Hepatocyte (in vitro differentiated cells): ENCODE results near the gene AHCYL2. TPM values are rescaled to one million over a fixed set of nuclear protein-coding genes. Genes with fewer than 3 reads are reported as not detected.

Experiments used
- DNase-seq: peaks from one replicate; pipeline ENCODE4 v3.0.0-alpha.2; 2016; ENCODE audit warnings: low spot score
- H2AFZ ChIP-seq: fragments of 200-600 bp; sonication (generic); 2 replicates; pipeline ENCODE4 v1.6.0; 2016; ENCODE audit warnings: antibody characterized with exemption, mild to moderate bottlenecking
- H3K27ac ChIP-seq: fragments of 200-600 bp; sonication (generic); 2 replicates; pipeline ENCODE4 v1.5.1; 2016; ENCODE audit warnings: mild to moderate bottlenecking
- H3K27me3 ChIP-seq: fragments of 200-600 bp; sonication (generic); 2 replicates; pipeline ENCODE4 v1.6.1; 2016
- H3K36me3 ChIP-seq: fragments of 200-600 bp; sonication (generic); replicated peaks from 2 replicates; pipeline ENCODE4 v1.5.1; 2016; ENCODE audit warnings: low read depth; ENCODE audit not compliant: insufficient read depth
- H3K4me1 ChIP-seq: fragments of 200-600 bp; sonication (generic); 2 replicates; pipeline ENCODE4 v1.5.1; 2016; ENCODE audit warnings: mild to moderate bottlenecking, moderate library complexity; ENCODE audit not compliant: insufficient read depth
- H3K4me2 ChIP-seq: fragments of 200-600 bp; sonication (generic); 2 replicates; pipeline ENCODE4 v1.6.0; 2016
- H3K4me3 ChIP-seq: fragments of 200-600 bp; sonication (generic); 2 replicates; pipeline ENCODE4 v1.5.1; 2016; ENCODE audit warnings: mild to moderate bottlenecking
- H3K79me2 ChIP-seq: fragments of 200-600 bp; sonication (generic); 2 replicates; pipeline ENCODE4 v1.6.0; 2017; ENCODE audit warnings: mild to moderate bottlenecking
- H3K9me2 ChIP-seq: fragments of 200-600 bp; sonication (generic); replicated peaks from 2 replicates; pipeline ENCODE4 v1.6.0; 2017; ENCODE audit warnings: mild to moderate bottlenecking; ENCODE audit not compliant: insufficient read depth
- H3K9me3 ChIP-seq: fragments of 200-600 bp; sonication (generic); 2 replicates; pipeline ENCODE4 v1.5.1; 2016; ENCODE audit warnings: low read depth, mild to moderate bottlenecking
- H4K20me1 ChIP-seq: fragments of 200-600 bp; sonication (generic); 2 replicates; pipeline ENCODE4 v1.6.0; 2016; ENCODE audit warnings: mild to moderate bottlenecking; ENCODE audit not compliant: insufficient read depth, poor library complexity, severe bottlenecking
- CTCF ChIP-seq: fragments of 200-600 bp; sonication (generic); IDR thresholded peaks from 2 replicates; pipeline ENCODE4 v1.5.1; 2016; ENCODE audit warnings: antibody characterized with exemption, mild to moderate bottlenecking; ENCODE audit not compliant: poor library complexity
- EZH2 ChIP-seq: fragments of 200-600 bp; sonication (generic); IDR thresholded peaks from 2 replicates; pipeline ENCODE4 v1.6.1; 2016; ENCODE audit warnings: antibody characterized with exemption, mild to moderate bottlenecking, borderline replicate concordance
- EZH2phosphoT487 ChIP-seq: fragments of 200-600 bp; sonication (generic); IDR thresholded peaks from one replicate; pipeline ENCODE4 v1.6.1; 2018; ENCODE audit warnings: antibody characterized with exemption, mild to moderate bottlenecking, low read depth, moderate library complexity; ENCODE audit not compliant: unreplicated experiment, severe bottlenecking
- WGBS: methylation state at CpG from one replicate; pipeline ENCODE4 v1.1.6; 2016; ENCODE audit warnings: low lambda C conversion rate; ENCODE audit errors: missing lambda C conversion rate; 5-methylcytosine and 5-hydroxymethylcytosine counted together
- polyA plus RNA-seq: library from polyadenylated mRNA; unstranded; fragments of >200 nt; fragmentation: Nextera tagmentation; extraction: Ambion mirVana; gene quantifications from 2 replicates; pipeline ENCODE4 v1.2.1, GENCODE V29; 2016
- total RNA-seq: library from RNA; depleted of rRNA; stranded (reverse); fragments of >200 nt; gene quantifications from 2 replicates; pipeline ENCODE4 v1.2.3, GENCODE V29; 2014

The AHCYL2 gene
- total and polyA plus RNA-seq, 2 experiments from 2014 or later = 13.7 to 20.0 TPM

- H3K36me3 ChIP-seq = no peaks in the 10 kb centered on the region
- H3K27ac ChIP-seq = no peak overlapping the region
- WGBS = 96% methylated on average over 8 of the region's 8 CpGs
- peaks cover 28% of the 10 kb centered on the region for H4K20me1 ChIP-seq
- TF ChIP-seq EZH2 (no peak), EZH2phosphoT487 (no peak), CTCF (no peak)
- no peaks in the 10 kb centered on the region for H3K9me2 ChIP-seq
- no peaks in the 10 kb centered on the region for H3K9me3 ChIP-seq
- H3K4me3 ChIP-seq = no peak overlapping the region
- H2AFZ ChIP-seq = no peak overlapping the region
- H3K4me1 ChIP-seq = no peaks in the 10 kb centered on the region
- no peaks in the 10 kb centered on the region for H3K27me3 ChIP-seq
- peaks cover 55% of the 10 kb centered on the region for H3K79me2 ChIP-seq
- no peak overlapping the region for H3K4me2 ChIP-seq
- no peak for DNase-seq
Observed at GRCh38 chr7:129202058-129202777, 22.6 kb upstream of the AHCYL2 start.

GRCh38 chr7:129203050-129203741 lies 21.6 kb upstream of the AHCYL2 start:
- H3K27me3 ChIP-seq = no peaks in the 10 kb centered on the region
- H3K36me3 ChIP-seq = no peaks in the 10 kb centered on the region
- WGBS = 92% methylated on average over 13 of the region's 14 CpGs
- no peak overlapping the region for H3K4me3 ChIP-seq
- no peak overlapping the region for H3K4me2 ChIP-seq
- peaks cover 46% of the 10 kb centered on the region for H3K79me2 ChIP-seq
- H3K9me2 ChIP-seq = no peaks in the 10 kb centered on the region
- peaks cover 18% of the 10 kb centered on the region for H4K20me1 ChIP-seq
- H3K9me3 ChIP-seq = no peaks in the 10 kb centered on the region
- H2AFZ ChIP-seq = no peak overlapping the region
- no peak overlapping the region for H3K27ac ChIP-seq
- TF ChIP-seq EZH2 (no peak), EZH2phosphoT487 (no peak), CTCF (no peak)
- H3K4me1 ChIP-seq = no peaks in the 10 kb centered on the region
- no peak for DNase-seq

DNA sequence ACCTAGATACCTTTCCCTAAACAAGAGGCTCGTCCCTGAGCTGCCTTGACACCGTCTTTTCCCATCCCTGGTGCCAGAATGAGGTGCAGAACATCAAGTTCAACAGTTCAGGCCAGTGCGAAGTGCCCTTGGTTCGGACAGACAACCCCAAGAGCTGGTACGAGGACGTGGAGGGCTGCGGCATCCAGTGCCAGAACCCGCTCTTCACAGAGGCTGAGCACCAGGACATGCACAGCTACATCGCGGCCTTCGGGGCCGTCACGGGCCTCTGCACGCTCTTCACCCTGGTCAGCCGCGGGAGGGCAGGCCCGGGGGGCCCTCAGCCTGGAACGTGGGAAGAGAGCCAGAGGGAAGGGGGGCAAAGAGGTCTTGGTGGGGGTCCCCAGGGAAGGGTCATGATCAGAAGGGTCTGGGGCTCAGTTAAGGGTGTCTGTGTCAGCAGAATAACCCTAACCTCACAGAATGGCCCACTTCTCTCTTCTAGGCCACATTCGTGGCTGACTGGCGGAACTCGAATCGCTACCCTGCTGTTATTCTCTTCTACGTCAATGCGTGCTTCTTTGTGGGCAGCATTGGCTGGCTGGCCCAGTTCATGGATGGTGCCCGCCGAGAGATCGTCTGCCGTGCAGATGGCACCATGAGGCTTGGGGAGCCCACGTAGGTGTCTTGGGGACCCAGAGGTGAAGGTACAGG lies 19.6 kb upstream of the AHCYL2 start:
- H4K20me1 ChIP-seq = peaks cover 11% of the 10 kb centered on the region
- WGBS = 97% methylated on average over 28 of the region's 29 CpGs
- no peak overlapping the region for H3K4me2 ChIP-seq
- no peak overlapping the region for H3K4me3 ChIP-seq
- H3K9me2 ChIP-seq = no peaks in the 10 kb centered on the region
- no peaks in the 10 kb centered on the region for H3K9me3 ChIP-seq
- no peak overlapping the region for H2AFZ ChIP-seq
- TF ChIP-seq EZH2phosphoT487 (no peak), EZH2 (no peak), CTCF (no peak)
- no peaks in the 10 kb centered on the region for H3K4me1 ChIP-seq
- H3K27ac ChIP-seq = no peak overlapping the region
- no peak for DNase-seq
- no peaks in the 10 kb centered on the region for H3K36me3 ChIP-seq
- no peaks in the 10 kb centered on the region for H3K27me3 ChIP-seq
- peaks cover 27% of the 10 kb centered on the region for H3K79me2 ChIP-seq
